ENCODE measurements around the gene SMIM33.

DNA sequence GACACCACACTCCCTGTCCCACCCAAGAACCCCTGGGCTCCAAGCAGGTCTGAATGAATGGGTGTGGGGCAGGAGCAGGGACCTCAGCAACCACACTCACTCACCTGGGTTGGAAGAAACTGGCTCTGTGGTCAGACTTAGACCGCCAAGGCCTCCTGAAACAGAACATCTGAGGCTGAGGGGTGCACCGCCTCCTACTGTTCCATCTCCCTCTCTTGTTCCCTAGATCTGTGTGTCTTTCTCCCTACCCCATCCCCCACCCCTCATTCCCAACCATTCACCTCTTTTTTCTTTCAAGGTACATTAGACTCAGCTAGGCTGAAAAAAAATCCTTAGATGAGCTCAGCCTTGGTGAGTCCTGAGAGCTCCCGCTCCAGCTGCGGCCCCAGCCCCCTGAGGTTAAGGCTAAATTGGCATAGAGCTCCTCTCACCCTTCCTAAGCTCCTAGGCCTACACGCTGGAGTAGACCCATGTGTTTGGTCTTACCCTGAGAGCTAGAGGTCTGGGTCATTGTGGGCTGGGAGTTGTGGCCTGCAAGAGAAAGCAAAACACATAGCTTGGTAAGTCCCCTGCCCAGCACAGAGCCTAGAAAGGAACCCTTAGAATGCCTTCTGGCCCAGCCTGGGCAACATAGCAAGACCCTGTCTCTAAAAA is 13.0 kb upstream of the SMIM33 start:
- TF ChIP-seq EP300 (IDR thresholded peaks at IDR 0.05; ENCODE audit: borderline replicate concordance) (no peak), NFIC (IDR thresholded peaks at IDR 0.05) (no peak), TAF1 (IDR thresholded peaks at IDR 0.05; ENCODE audit: low read depth) (no peak), EGR1 (IDR thresholded peaks at IDR 0.05) (no peak), FOXM1 (IDR thresholded peaks at IDR 0.05; ENCODE audit: borderline replicate concordance, low read depth) (no peak), RAD21 (IDR thresholded peaks at IDR 0.05; ENCODE audit: low read depth) (no peak), CEBPB (IDR thresholded peaks at IDR 0.05) (no peak)
- TF ChIP-seq, protein P1, sequence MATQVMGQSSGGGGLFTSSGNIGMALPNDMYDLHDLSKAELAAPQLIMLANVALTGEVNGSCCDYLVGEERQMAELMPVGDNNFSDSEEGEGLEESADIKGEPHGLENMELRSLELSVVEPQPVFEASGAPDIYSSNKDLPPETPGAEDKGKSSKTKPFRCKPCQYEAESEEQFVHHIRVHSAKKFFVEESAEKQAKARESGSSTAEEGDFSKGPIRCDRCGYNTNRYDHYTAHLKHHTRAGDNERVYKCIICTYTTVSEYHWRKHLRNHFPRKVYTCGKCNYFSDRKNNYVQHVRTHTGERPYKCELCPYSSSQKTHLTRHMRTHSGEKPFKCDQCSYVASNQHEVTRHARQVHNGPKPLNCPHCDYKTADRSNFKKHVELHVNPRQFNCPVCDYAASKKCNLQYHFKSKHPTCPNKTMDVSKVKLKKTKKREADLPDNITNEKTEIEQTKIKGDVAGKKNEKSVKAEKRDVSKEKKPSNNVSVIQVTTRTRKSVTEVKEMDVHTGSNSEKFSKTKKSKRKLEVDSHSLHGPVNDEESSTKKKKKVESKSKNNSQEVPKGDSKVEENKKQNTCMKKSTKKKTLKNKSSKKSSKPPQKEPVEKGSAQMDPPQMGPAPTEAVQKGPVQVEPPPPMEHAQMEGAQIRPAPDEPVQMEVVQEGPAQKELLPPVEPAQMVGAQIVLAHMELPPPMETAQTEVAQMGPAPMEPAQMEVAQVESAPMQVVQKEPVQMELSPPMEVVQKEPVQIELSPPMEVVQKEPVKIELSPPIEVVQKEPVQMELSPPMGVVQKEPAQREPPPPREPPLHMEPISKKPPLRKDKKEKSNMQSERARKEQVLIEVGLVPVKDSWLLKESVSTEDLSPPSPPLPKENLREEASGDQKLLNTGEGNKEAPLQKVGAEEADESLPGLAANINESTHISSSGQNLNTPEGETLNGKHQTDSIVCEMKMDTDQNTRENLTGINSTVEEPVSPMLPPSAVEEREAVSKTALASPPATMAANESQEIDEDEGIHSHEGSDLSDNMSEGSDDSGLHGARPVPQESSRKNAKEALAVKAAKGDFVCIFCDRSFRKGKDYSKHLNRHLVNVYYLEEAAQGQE (IDR thresholded peaks at IDR 0.05; ENCODE audit: low read depth) = no peak
- TF ChIP-seq, protein P2, sequence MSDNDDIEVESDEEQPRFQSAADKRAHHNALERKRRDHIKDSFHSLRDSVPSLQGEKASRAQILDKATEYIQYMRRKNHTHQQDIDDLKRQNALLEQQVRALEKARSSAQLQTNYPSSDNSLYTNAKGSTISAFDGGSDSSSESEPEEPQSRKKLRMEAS (IDR thresholded peaks at IDR 0.05) = no peak

Data from Ishikawa (cell line).